ENCODE data around the gene AUTS2.

Gene AUTS2

GRCh38 chr7:70570961-70571360, 972.7 kb downstream of the AUTS2 start:
- no peak for DNase-seq (ENCODE audit: insufficient read length)

GRCh38 chr7:70571403-70571934, 973.2 kb downstream of the AUTS2 start:
- no peak for FAIRE-seq
- no peak for DNase-seq (ENCODE audit: insufficient read length)
- no peak for TF ChIP-seq POLR2A (IDR thresholded peaks at IDR 0.05; ENCODE audit: low read depth, low read length)
- no peak for TF ChIP-seq TAF1 (IDR thresholded peaks at IDR 0.05; ENCODE audit: borderline replicate concordance, low read depth, low read length)
- no peak for TF ChIP-seq POLR2AphosphoS5 (IDR thresholded peaks at IDR 0.05; ENCODE audit: low read depth, low read length)

More at GRCh38 chr7:70570961-70571360, 972.7 kb downstream of the AUTS2 start:
- no peak for TF ChIP-seq POLR2AphosphoS5 (IDR thresholded peaks at IDR 0.05; ENCODE audit: low read depth, low read length)
- no peak for TF ChIP-seq POLR2A (IDR thresholded peaks at IDR 0.05; ENCODE audit: low read depth, low read length)
- TF ChIP-seq TAF1 (IDR thresholded peaks at IDR 0.05; ENCODE audit: borderline replicate concordance, low read depth, low read length), result no peak
- no peak for FAIRE-seq

GRCh38 chr7:70571961-70572360, 973.7 kb downstream of the AUTS2 start:
- no peak for FAIRE-seq
- no peak for TF ChIP-seq POLR2AphosphoS5 (IDR thresholded peaks at IDR 0.05; ENCODE audit: low read depth, low read length)
- DNase-seq (ENCODE audit: insufficient read length), result no peak

DNA sequence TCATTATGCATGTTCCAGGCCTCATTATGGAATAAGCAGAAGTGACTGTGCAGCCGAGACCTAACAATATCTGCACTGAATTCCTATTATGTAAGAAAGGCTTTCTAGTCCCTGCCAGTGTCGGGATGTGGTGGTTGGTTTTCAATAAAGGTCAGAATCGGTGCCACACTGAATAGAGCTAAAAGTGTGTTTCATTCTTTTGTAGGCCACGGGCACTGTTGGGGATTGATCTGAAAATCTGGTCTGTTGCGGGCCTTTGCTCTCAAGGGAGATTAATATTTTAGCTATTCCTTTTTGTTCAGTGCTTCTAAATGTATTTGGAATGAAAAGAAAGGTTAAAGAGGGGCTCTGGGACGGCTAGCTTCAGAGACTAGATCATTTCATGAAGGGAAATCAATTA, 974.3 kb downstream of the AUTS2 start:
- no peak for DNase-seq (ENCODE audit: insufficient read length)
- no peak for TF ChIP-seq POLR2A (IDR thresholded peaks at IDR 0.05; ENCODE audit: low read depth, low read length)
- no peak for FAIRE-seq

GRCh38 chr7:70573071-70573661, 974.9 kb downstream of the AUTS2 start:
- no peak for DNase-seq (ENCODE audit: insufficient read length)
- TF ChIP-seq POLR2A (IDR thresholded peaks at IDR 0.05; ENCODE audit: low read depth, low read length) (no peak), TAF1 (IDR thresholded peaks at IDR 0.05; ENCODE audit: borderline replicate concordance, low read depth, low read length) (no peak), POLR2AphosphoS5 (IDR thresholded peaks at IDR 0.05; ENCODE audit: low read depth, low read length) (no peak)
- FAIRE-seq, result no peak

DNA sequence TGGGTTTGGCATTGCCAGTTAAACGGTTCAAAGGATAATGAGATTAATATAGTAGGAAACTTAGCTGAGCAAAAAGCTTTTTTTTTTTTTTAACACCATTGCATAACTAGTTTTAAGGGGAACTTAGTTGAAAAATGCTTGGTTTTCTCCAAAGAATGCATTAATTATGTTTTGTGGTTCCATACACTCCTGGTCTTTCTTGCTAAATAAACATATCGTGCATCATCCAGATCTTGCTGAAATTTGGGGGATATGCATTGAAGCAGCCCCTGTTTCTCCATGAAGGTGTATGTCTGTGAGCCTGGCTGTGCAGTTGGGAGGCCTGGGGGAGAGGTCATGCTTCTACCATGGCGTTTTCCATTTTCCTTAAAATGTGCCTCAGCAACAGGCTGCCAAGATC, 975.4 kb downstream of the AUTS2 start:
- no peak for TF ChIP-seq POLR2AphosphoS5 (IDR thresholded peaks at IDR 0.05; ENCODE audit: low read depth, low read length)
- TF ChIP-seq POLR2A (IDR thresholded peaks at IDR 0.05; ENCODE audit: low read depth, low read length), result no peak
- no peak for TF ChIP-seq TAF1 (IDR thresholded peaks at IDR 0.05; ENCODE audit: borderline replicate concordance, low read depth, low read length)
- FAIRE-seq, result no peak
- DNase-seq (ENCODE audit: insufficient read length), result no peak

- no peak for FAIRE-seq
- no peak for TF ChIP-seq POLR2A (IDR thresholded peaks at IDR 0.05; ENCODE audit: low read depth, low read length)
- no peak for TF ChIP-seq POLR2AphosphoS5 (IDR thresholded peaks at IDR 0.05; ENCODE audit: low read depth, low read length)
- no peak for TF ChIP-seq TAF1 (IDR thresholded peaks at IDR 0.05; ENCODE audit: borderline replicate concordance, low read depth, low read length)
- DNase-seq (ENCODE audit: insufficient read length), result no peak
These were observed 976.1 kb downstream of the AUTS2 start for GRCh38 chr7:70574314-70574834.

DNA sequence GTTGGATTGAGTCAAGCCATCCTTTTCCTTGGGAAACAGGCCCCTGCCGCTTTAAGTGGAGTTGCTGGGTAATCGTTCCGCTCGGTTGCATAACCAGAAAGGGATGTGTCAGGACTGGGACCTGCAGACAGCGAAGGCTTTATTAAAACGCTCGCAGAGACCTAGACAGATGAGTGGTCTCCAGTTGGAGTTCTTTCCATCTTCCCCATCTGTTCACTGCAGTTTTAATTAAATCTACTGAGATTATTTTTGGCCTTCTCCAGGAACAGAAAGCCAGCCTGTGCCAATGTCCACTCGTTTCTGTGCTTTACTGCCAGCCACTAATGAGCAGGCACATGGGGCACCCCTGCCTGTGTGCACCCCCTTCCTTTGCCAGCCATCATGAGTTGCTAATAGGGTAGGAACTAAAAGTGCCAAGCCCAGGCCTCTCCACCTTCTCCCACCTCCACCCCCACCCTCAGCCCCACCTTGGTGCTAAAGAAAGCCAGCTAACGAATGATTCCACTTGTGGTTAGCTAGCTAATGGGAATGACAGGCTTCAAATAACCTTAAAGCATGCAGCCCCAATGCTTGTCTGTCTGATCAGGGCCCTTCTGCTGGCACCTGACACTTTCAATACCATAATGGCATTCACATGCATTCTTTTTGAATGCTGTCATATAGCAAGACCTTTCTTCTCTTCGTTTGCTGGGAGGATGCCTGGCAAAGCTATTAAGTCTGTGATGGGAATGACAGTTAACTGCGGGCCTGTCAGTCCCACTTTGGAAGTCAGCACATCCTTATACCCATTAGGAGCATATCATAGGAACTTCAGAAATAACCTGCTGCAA, 976.9 kb downstream of the AUTS2 start:
- no peak for TF ChIP-seq POLR2A (IDR thresholded peaks at IDR 0.05; ENCODE audit: low read depth, low read length)

DNA sequence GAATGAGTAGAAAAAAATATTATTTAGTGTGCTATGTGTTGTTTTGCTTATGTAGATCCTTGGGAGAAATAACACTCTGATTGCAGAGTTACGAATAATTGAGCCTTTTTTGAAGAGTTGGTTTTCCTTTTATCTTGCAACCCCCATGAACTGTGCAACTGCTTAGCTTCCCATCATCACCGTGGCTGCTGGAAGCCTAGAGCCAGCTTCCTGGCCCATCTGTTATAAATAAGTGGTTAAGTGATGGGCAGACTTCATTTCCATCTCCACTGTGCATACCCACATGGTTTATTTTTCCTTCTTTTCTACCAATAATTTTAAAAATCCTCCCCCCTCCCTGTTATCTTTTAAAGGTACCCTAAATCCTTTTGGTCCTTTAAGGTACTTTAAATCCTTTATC, 978.8 kb downstream of the AUTS2 start:
- DNase-seq (ENCODE audit: insufficient read length) (no peak), FAIRE-seq (no peak)
- no peak for TF ChIP-seq TAF1 (IDR thresholded peaks at IDR 0.05; ENCODE audit: borderline replicate concordance, low read depth, low read length)
- no peak for TF ChIP-seq POLR2AphosphoS5 (IDR thresholded peaks at IDR 0.05; ENCODE audit: low read depth, low read length)
- no peak for TF ChIP-seq POLR2A (IDR thresholded peaks at IDR 0.05; ENCODE audit: low read depth, low read length)

More for the DNA sequence above, 976.9 kb downstream of the AUTS2 start:
- DNase-seq (ENCODE audit: insufficient read length) (no peak), FAIRE-seq (no peak)

GRCh38 chr7:70578131-70578530, 979.9 kb downstream of the AUTS2 start:
- DNase-seq (ENCODE audit: insufficient read length) (no peak), FAIRE-seq (no peak)
- TF ChIP-seq POLR2A (IDR thresholded peaks at IDR 0.05; ENCODE audit: low read depth, low read length) (no peak), TAF1 (IDR thresholded peaks at IDR 0.05; ENCODE audit: borderline replicate concordance, low read depth, low read length) (no peak), POLR2AphosphoS5 (IDR thresholded peaks at IDR 0.05; ENCODE audit: low read depth, low read length) (no peak)

DNA sequence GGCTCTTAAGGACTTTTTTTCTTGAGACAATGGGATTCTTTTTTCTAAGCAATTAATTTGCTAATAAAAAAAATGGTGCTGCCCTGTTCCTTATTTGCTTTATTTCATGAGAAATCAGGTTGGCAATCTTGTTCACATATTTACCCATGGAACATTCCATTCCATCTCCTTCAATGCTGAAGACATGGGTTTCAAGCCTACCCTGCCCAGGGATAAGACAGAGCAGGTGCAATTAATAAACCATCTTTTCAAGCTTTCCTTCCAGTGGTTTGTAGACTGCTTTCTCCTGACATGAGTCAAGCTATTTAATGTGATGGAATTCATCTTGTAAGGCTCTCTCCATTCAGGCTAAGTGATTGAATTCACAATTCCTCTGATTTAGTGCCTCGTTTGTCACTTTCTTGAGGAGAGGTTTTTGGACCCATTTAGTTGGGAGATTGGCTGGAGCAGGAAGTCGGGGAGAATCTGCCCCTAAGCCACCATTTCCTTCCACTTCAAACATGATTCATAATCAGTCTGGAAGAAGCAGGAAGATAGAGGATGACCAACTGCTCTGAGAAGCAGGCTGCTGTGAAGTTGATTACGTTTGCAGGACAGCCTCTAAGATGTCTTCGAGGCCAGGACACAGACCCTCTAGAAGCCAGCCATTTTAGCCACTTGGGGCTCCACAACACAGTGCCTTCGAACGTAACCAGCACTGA, 981.3 kb downstream of the AUTS2 start:
- no peak for TF ChIP-seq TAF1 (IDR thresholded peaks at IDR 0.05; ENCODE audit: borderline replicate concordance, low read depth, low read length)
- no peak for TF ChIP-seq POLR2AphosphoS5 (IDR thresholded peaks at IDR 0.05; ENCODE audit: low read depth, low read length)
- no peak for TF ChIP-seq POLR2A (IDR thresholded peaks at IDR 0.05; ENCODE audit: low read depth, low read length)
- FAIRE-seq (no peak), DNase-seq (ENCODE audit: insufficient read length) (no peak)
